Natural killer cell (primary cell): ENCODE results near the gene MPPE1. TPM values are rescaled to one million over a fixed set of nuclear protein-coding genes. Genes with fewer than 3 reads are reported as not detected.
A peak's percentile ranks its signal among the peaks of the same experiment; 100 is the strongest.

Source experiments
- ATAC-seq, 3 donors: fragments of 150-1000 bp in 2 of 3; fragments of 200-7000 bp in 1 of 3; cut with Tn5 transposase; 1 replicate in 1 of 3; 2 replicates in 2 of 3; pipeline ENCODE4 v1.10.0; 2021; ENCODE audit warnings: mild to moderate bottlenecking in 2 of 3, moderate library complexity in 2 of 3
- DNase-seq, 2 donors: peaks; one replicate each; pipeline versions ENCODE4 v3.0.0 to v3.0.0-alpha.2; 2013 to 2021; ENCODE audit warnings: mixed read lengths in 1 of 2
- H3K27ac ChIP-seq: one replicate; pipeline ENCODE4 v1.5.1; 2013; ENCODE audit warnings: mild to moderate bottlenecking, low read length
- H3K27me3 ChIP-seq: one replicate; pipeline ENCODE4 v1.6.1; 2013; ENCODE audit warnings: low read length; ENCODE audit not compliant: control insufficient read depth, insufficient read depth
- H3K36me3 ChIP-seq: one replicate; pipeline ENCODE4 v1.6.1; 2013; ENCODE audit warnings: low read length; ENCODE audit not compliant: control insufficient read depth, insufficient read depth
- H3K4me1 ChIP-seq: one replicate; pipeline ENCODE4 v1.6.1; 2013; ENCODE audit warnings: low read length; ENCODE audit not compliant: control insufficient read depth, insufficient read depth
- H3K4me3 ChIP-seq: one replicate; pipeline ENCODE4 v1.5.1; 2013; ENCODE audit warnings: low read length
- H3K9me3 ChIP-seq: one replicate; pipeline ENCODE4 v1.6.1; 2013; ENCODE audit warnings: low read length; ENCODE audit not compliant: control insufficient read depth, insufficient read depth
- H3K27ac Mint-ChIP-seq, 2 donors: one replicate each; pipeline ENCODE4 v1.8.0; 2022; ENCODE audit warnings: mild to moderate bottlenecking in 2 of 2, mixed read lengths in 2 of 2, moderate library complexity in 1 of 2
- H3K27me3 Mint-ChIP-seq, 2 donors: one replicate each; pipeline ENCODE4 v1.8.0; 2022; ENCODE audit warnings: low read depth in 2 of 2, mixed read lengths in 2 of 2
- H3K36me3 Mint-ChIP-seq: one replicate; pipeline ENCODE4 v1.8.0; 2022; ENCODE audit warnings: mixed read lengths
- H3K4me1 Mint-ChIP-seq, 2 donors: one replicate each; pipeline ENCODE4 v1.8.0; 2022; ENCODE audit warnings: mixed read lengths in 2 of 2
- H3K4me3 Mint-ChIP-seq: one replicate; pipeline ENCODE4 v1.8.0; 2022; ENCODE audit warnings: mild to moderate bottlenecking, moderate library complexity, mixed read lengths
- H3K9me3 Mint-ChIP-seq, 2 donors: one replicate each; pipeline ENCODE4 v1.8.0; 2022; ENCODE audit warnings: mixed read lengths in 2 of 2
- WGBS: methylation state at CpG from one replicate; pipeline ENCODE4 v1.1.7; 2013; ENCODE audit warnings: missing lambda C conversion rate; ENCODE audit not compliant: insufficient coverage; 5-methylcytosine and 5-hydroxymethylcytosine counted together
- intact Hi-C: fragments of 100-400 bp; cut with micrococcal nuclease; formaldehyde crosslinking; loops from one replicate; pipeline ENCODE4 v1.14.2; 2022
- total RNA-seq, 4 donors: library from RNA; stranded (reverse); fragments of 120-200 nt in 1 of 4; gene quantifications; one replicate each; pipeline versions ENCODE4 v1.2.3 to v1.2.4, GENCODE V29; 2013 to 2022
- TF ChIP-seq, protein P1 (sequence below): fragments of 200-600 bp; IDR thresholded peaks from one replicate; pipeline ENCODE4 v1.8.0; 2022; ENCODE audit warnings: antibody characterized with exemption

MPPE1 gene
- total RNA-seq, 3 donors from 2014 or later (not counting 1 experiment from before 2014, with no cell fraction given), result 98.3 to 110 (median 105) TPM

- peak overlapping the region in 1 of 2 donors; percentile 47 for H3K27ac Mint-ChIP-seq
- no peaks in the 10 kb centered on the region for H3K9me3 ChIP-seq
- H3K4me3 Mint-ChIP-seq, result no peak overlapping the region
- H3K27me3 ChIP-seq, result no peaks in the 10 kb centered on the region
- no peaks in the 10 kb centered on the region for H3K9me3 Mint-ChIP-seq
- 87% methylated on average over 6 of the region's 8 CpGs for WGBS
- H3K27ac ChIP-seq, result no peak overlapping the region
- no peaks in the 10 kb centered on the region for H3K36me3 Mint-ChIP-seq
- no peak overlapping the region for H3K4me3 ChIP-seq
- peaks cover 55% of the 10 kb centered on the region for H3K36me3 ChIP-seq
- peaks cover 0 to 12% of the 10 kb centered on the region in 2 donors for H3K4me1 Mint-ChIP-seq
- intact Hi-C loops, result no loop called here
- no peak for DNase-seq
- H3K27me3 Mint-ChIP-seq, result no peaks in the 10 kb centered on the region
- peaks cover 5% of the 10 kb centered on the region for H3K4me1 ChIP-seq
- TF ChIP-seq, protein P1, sequence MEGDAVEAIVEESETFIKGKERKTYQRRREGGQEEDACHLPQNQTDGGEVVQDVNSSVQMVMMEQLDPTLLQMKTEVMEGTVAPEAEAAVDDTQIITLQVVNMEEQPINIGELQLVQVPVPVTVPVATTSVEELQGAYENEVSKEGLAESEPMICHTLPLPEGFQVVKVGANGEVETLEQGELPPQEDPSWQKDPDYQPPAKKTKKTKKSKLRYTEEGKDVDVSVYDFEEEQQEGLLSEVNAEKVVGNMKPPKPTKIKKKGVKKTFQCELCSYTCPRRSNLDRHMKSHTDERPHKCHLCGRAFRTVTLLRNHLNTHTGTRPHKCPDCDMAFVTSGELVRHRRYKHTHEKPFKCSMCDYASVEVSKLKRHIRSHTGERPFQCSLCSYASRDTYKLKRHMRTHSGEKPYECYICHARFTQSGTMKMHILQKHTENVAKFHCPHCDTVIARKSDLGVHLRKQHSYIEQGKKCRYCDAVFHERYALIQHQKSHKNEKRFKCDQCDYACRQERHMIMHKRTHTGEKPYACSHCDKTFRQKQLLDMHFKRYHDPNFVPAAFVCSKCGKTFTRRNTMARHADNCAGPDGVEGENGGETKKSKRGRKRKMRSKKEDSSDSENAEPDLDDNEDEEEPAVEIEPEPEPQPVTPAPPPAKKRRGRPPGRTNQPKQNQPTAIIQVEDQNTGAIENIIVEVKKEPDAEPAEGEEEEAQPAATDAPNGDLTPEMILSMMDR, result no peak
- ATAC-seq, result peak in 1 of 3 donors; percentile 46
Measured at GRCh38 chr18:11887328-11888128, 20.6 kb downstream of the MPPE1 start.

- Mint-ChIP-seq H3K4me1 (peaks cover 0 to 12% of the 10 kb centered on the region in 2 donors), H3K27me3 (no peaks in the 10 kb centered on the region), H3K4me3 (no peak overlapping the region), H3K36me3 (no peaks in the 10 kb centered on the region), H3K27ac (no peak overlapping the region), H3K9me3 (no peaks in the 10 kb centered on the region)
- no peaks in the 10 kb centered on the region for H3K9me3 ChIP-seq
- H3K4me3 ChIP-seq, result no peak overlapping the region
- TF ChIP-seq, protein P1, result no peak
- H3K27ac ChIP-seq, result no peak overlapping the region
- no peaks in the 10 kb centered on the region for H3K27me3 ChIP-seq
- H3K36me3 ChIP-seq, result peaks cover 58% of the 10 kb centered on the region
- intact Hi-C loops, result no loop called here
- WGBS, result 95% methylated on average over 19 of the region's 19 CpGs
- DNase-seq (no peak), ATAC-seq (no peak)
- peaks cover 5% of the 10 kb centered on the region for H3K4me1 ChIP-seq
Measured at GRCh38 chr18:11886577-11887110, 21.5 kb downstream of the MPPE1 start.

DNA sequence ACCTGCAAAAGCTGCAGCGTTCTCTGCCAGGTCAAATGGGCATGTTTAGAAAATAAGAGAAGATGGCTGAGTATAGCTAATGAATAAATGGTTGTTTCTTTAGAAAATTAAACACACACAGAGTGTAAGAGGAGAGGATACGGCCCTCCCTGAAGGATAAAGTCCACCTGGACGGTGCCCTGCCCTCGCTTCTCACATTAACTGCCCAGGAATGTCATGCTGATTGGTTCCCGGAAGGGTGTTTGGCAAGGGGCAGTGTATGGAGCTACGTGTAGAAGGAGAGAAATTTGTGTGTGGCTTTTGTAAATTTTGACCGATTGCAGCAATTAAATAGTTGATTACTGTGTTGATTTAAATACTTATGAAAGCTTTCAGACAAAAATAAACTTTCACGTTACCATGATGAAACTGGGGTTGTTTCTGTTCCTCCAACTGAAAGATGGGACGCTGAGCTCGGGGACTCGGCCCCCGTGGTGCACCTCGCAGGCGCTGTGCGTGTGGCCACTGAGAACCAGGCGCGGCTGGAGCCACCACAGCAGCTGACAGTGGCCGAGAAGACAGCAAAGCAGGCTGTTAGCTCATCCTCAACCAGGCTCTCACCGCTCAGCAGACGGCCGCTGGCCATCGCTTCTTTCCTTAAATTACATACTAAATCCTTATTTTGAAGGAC, 22.7 kb downstream of the MPPE1 start:
- TF ChIP-seq, protein P1, result no peak
- ATAC-seq (no peak), DNase-seq (no peak)
- intact Hi-C loops, result no loop called here
- H3K4me1 Mint-ChIP-seq, result peaks cover 0 to 12% of the 10 kb centered on the region in 2 donors
- no peak overlapping the region for H3K4me3 Mint-ChIP-seq
- Histone ChIP-seq H3K9me3 (no peaks in the 10 kb centered on the region), H3K4me3 (no peak overlapping the region), H3K27ac (no peak overlapping the region), H3K27me3 (no peaks in the 10 kb centered on the region), H3K36me3 (peaks cover 56% of the 10 kb centered on the region), H3K4me1 (peaks cover 8% of the 10 kb centered on the region)
- no peaks in the 10 kb centered on the region for H3K36me3 Mint-ChIP-seq
- 90% methylated on average over 22 of the region's 22 CpGs for WGBS
- H3K9me3 Mint-ChIP-seq, result no peaks in the 10 kb centered on the region
- H3K27ac Mint-ChIP-seq, result no peak overlapping the region
- no peaks in the 10 kb centered on the region for H3K27me3 Mint-ChIP-seq
